HG02588 (cell line): Measurements from ENCODE around the gene NTRK3.
"Not testable (repeated sequence)": the region's sequence is repeated elsewhere in the genome, so short reads cannot be mapped to it uniquely, and the experiment has no call there.

ENCODE experiments used
- ATAC-seq: cut with Tn5 transposase; IDR thresholded peaks from one replicate; pipeline ENCODE4 v1.9.1; 2021; ENCODE audit warnings: mild to moderate bottlenecking, moderate library complexity; ENCODE audit not compliant: unreplicated experiment

Gene NTRK3

GRCh38 chr15:87848012-87848411 is 408.5 kb downstream of the NTRK3 start:
- ATAC-seq: no peak

- no peak for ATAC-seq
Observed at GRCh38 chr15:87846746-87847145, 409.8 kb downstream of the NTRK3 start.

GRCh38 chr15:87843312-87843711 is 413.2 kb downstream of the NTRK3 start:
- no peak for ATAC-seq

- ATAC-seq: no peak
Observed at GRCh38 chr15:87841426-87841998, 415.0 kb downstream of the NTRK3 start.

GRCh38 chr15:87835830-87836229 is 420.7 kb downstream of the NTRK3 start:
- ATAC-seq: not testable (repeated sequence)

GRCh38 chr15:87833333-87833732 is 423.2 kb downstream of the NTRK3 start:
- ATAC-seq: not testable (repeated sequence)

GRCh38 chr15:87829332-87830050 is 427.0 kb downstream of the NTRK3 start:
- ATAC-seq: no peak

GRCh38 chr15:87828608-87829007 is 427.9 kb downstream of the NTRK3 start:
- no peak for ATAC-seq

GRCh38 chr15:87827131-87827530 is 429.4 kb downstream of the NTRK3 start:
- ATAC-seq: no peak

GRCh38 chr15:87826119-87826747 is 430.3 kb downstream of the NTRK3 start:
- ATAC-seq: no peak

GRCh38 chr15:87818756-87819155 is 437.8 kb downstream of the NTRK3 start:
- ATAC-seq: no peak

- ATAC-seq: no peak
Observed at GRCh38 chr15:87817553-87817952, 439.0 kb downstream of the NTRK3 start.

- no peak for ATAC-seq
Observed at GRCh38 chr15:87816811-87817210, 439.7 kb downstream of the NTRK3 start.

- no peak for ATAC-seq
Observed at GRCh38 chr15:87816016-87816415, 440.5 kb downstream of the NTRK3 start.
